NT2/D1 (cell line): ENCODE measurements around the gene PTK6.

Experiments used
- YY1 ChIP-seq: IDR thresholded peaks from 2 replicates; pipeline ENCODE4 v1.6.1; 2011; ENCODE audit not compliant: insufficient read length, insufficient read depth
- ZNF274 ChIP-seq: IDR thresholded peaks from 2 replicates; pipeline ENCODE4 v1.6.1; 2011; ENCODE audit warnings: mild to moderate bottlenecking, low read depth, low read length

DNA sequence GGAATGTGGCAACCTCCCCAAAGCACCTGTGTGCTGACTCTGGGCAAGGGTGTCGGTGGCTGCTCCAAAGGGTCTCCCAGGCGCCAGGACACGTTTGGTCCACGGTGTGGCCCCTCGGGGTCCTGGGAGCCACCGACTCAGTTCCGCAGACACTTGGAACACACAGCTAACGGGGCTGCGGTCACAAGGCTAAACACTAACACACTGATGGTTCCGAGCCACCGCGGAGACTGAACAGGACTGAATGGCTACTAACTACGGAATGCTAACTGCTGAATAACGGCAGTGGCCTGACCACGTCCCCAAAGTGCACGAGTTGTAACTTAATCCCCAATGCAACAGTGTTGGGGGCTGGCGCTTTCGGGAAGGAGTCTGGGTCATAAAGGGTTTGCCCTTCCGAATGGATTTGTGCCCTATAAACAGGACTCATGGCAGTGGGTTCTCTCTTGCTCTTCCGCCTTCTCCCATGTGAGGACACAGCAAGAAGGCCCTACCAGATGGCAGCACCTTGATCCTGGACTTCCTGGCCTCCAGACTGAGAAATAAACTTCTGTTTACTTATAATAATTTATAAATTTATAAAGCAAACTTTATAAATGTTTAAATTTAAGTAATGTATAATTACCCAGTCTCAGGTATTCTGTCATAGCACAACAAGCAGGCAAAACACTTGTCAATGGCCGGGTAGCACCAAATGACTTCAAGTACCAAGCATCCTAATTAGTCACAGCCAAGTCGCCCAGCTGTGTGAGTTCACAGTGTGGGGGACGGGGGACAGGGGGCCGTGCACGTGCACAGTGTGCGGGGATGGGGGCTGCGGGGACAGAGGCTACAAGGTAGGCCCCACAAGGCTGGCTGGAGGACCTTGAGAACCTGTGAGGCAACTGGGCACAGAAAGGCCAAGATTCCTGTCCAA is 36.0 kb downstream of the PTK6 start:
- TF ChIP-seq ZNF274, result no peak
- TF ChIP-seq YY1, result no peak
